GM19238 (cell line): Measurements from ENCODE around the gene CLCN5.
"Not testable (repeated sequence)": the region's sequence is repeated elsewhere in the genome, so short reads cannot be mapped to it uniquely, and the experiment has no call there.

ENCODE experiments used
- DNase-seq: peaks from one replicate; pipeline ENCODE4 v3.0.0; 2011; ENCODE audit warnings: low spot score; ENCODE audit not compliant: insufficient read length

CLCN5 gene

GRCh38 chrX:49995795-49996455 is 73.5 kb downstream of the CLCN5 start:
- DNase-seq: no peak

GRCh38 chrX:49996474-49996873 is 74.1 kb downstream of the CLCN5 start:
- no peak for DNase-seq

- DNase-seq: no peak
Observed at GRCh38 chrX:49999087-49999486, 76.7 kb downstream of the CLCN5 start.

GRCh38 chrX:50000937-50001542 is 78.6 kb downstream of the CLCN5 start:
- no peak for DNase-seq

- no peak for DNase-seq
Observed at GRCh38 chrX:50002067-50002714, 79.8 kb downstream of the CLCN5 start.

GRCh38 chrX:50003467-50003866 is 81.1 kb downstream of the CLCN5 start:
- DNase-seq: no peak

- no peak for DNase-seq
Observed at GRCh38 chrX:50003927-50004326, 81.5 kb downstream of the CLCN5 start.

GRCh38 chrX:50025591-50025990 is 103.2 kb downstream of the CLCN5 start:
- not testable (repeated sequence) for DNase-seq

GRCh38 chrX:50035126-50035525 is 112.7 kb downstream of the CLCN5 start:
- DNase-seq: no peak

- no peak for DNase-seq
Observed at GRCh38 chrX:50036426-50036825, 114.0 kb downstream of the CLCN5 start.

GRCh38 chrX:50045823-50046222 is 123.4 kb downstream of the CLCN5 start:
- no peak for DNase-seq

GRCh38 chrX:50049228-50049627 is 126.8 kb downstream of the CLCN5 start:
- DNase-seq: no peak

- DNase-seq: no peak
Observed at GRCh38 chrX:50054147-50054546, 131.8 kb downstream of the CLCN5 start.

GRCh38 chrX:50066318-50066937 is 144.0 kb downstream of the CLCN5 start:
- DNase-seq: no peak

GRCh38 chrX:50067435-50068284 is 145.3 kb downstream of the CLCN5 start:
- DNase-seq: no peak

GRCh38 chrX:50068285-50068563 is 145.8 kb downstream of the CLCN5 start:
- no peak for DNase-seq

GRCh38 chrX:50068893-50069292 is 146.5 kb downstream of the CLCN5 start:
- no peak for DNase-seq

GRCh38 chrX:50071494-50071893 is 149.1 kb downstream of the CLCN5 start:
- no peak for DNase-seq

GRCh38 chrX:50072110-50072509 is 149.7 kb downstream of the CLCN5 start:
- DNase-seq: no peak

- DNase-seq: no peak
Observed at GRCh38 chrX:50073601-50074000, 151.2 kb downstream of the CLCN5 start.

- no peak for DNase-seq
Observed at GRCh38 chrX:50075630-50076339, 153.4 kb downstream of the CLCN5 start.
